K562 (cell line): Measurements from ENCODE around the gene LMOD1. TPM values are rescaled to one million over a fixed set of nuclear protein-coding genes. Genes with fewer than 3 reads are reported as not detected.

Experiments
- CBX3 ChIP-seq, 2 experiments: IDR thresholded peaks; 1 replicate in 1 of 2; 2 replicates in 1 of 2; pipeline ENCODE4 v1.6.1; 2012; ENCODE audit warnings: inconsistent platforms in 2 of 2, low read length in 2 of 2, borderline replicate concordance in 1 of 2, control low read depth in 1 of 2
- DNMT1 ChIP-seq: fragments of 450-650 bp; IDR thresholded peaks from 2 replicates; pipeline ENCODE4 v1.6.1; 2016; ENCODE audit warnings: antibody characterized with exemption, mild to moderate bottlenecking
- ELF2 ChIP-seq: fragments of 250-450 bp; sonication (Bioruptor Pico); IDR thresholded peaks from 2 replicates; pipeline ENCODE4 v1.5.0; 2021; ENCODE audit warnings: mild to moderate bottlenecking
- FOXP1 ChIP-seq: sonication (generic); formaldehyde crosslinking; IDR thresholded peaks from 2 replicates; pipeline ENCODE4 v1.8.0; 2022; ENCODE audit warnings: mild to moderate bottlenecking, missing genetic modification reagents
- GMEB1 ChIP-seq: fragments of 250-450 bp; sonication (Bioruptor Pico); IDR thresholded peaks from 2 replicates; pipeline ENCODE4 v1.4.0; 2020; ENCODE audit warnings: mild to moderate bottlenecking
- NRF1 ChIP-seq, 2 experiments: fragments of 450-650 bp; IDR thresholded peaks in 1 of 2; conservative IDR thresholded peaks in 1 of 2; 2 replicates each; pipeline ENCODE4 v1.6.1; 2014; ENCODE audit warnings: mild to moderate bottlenecking in 2 of 2
- RFX7 ChIP-seq: fragments of 250-450 bp; sonication (Bioruptor Pico); IDR thresholded peaks from 2 replicates; pipeline ENCODE4 v1.5.1; 2021; ENCODE audit warnings: mild to moderate bottlenecking
- RUNX1 ChIP-seq: sonication (generic); IDR thresholded peaks from 2 replicates; pipeline ENCODE4 v1.6.1; 2016; ENCODE audit warnings: antibody characterized with exemption, low read depth
- SMARCA5 ChIP-seq: fragments of 450-650 bp; IDR thresholded peaks from 2 replicates; pipeline ENCODE4 v1.6.1; 2016
- SNRNP70 ChIP-seq: fragments of 200-400 bp; formaldehyde crosslinking; optimal IDR thresholded peaks from 2 replicates; pipeline ENCODE3; 2017; ENCODE audit warnings: low read depth, low read length
- STAT5A ChIP-seq: IDR thresholded peaks from 2 replicates; pipeline ENCODE4 v1.6.1; 2012; ENCODE audit warnings: low read length, inconsistent platforms, borderline replicate concordance
- TFAP4 ChIP-seq: sonication (generic); formaldehyde crosslinking; IDR thresholded peaks from 2 replicates; pipeline ENCODE4 v1.8.0; 2022; ENCODE audit warnings: missing genetic modification reagents, mild to moderate bottlenecking, moderate library complexity, borderline replicate concordance
- THRAP3 ChIP-seq: fragments of 450-650 bp; IDR thresholded peaks from 2 replicates; pipeline ENCODE4 v1.6.1; 2016; ENCODE audit warnings: mild to moderate bottlenecking, inconsistent platforms, borderline replicate concordance
- ZBTB7A ChIP-seq: IDR thresholded peaks from 2 replicates; pipeline ENCODE4 v1.6.1; 2011; ENCODE audit warnings: low read depth, mild to moderate bottlenecking, low read length, moderate library complexity, borderline replicate concordance; ENCODE audit not compliant: control insufficient read depth
- ZNF24 ChIP-seq: fragments of 450-650 bp; IDR thresholded peaks from 2 replicates; pipeline ENCODE4 v1.6.1; 2016
- ZNF398 ChIP-seq: fragments of 250-450 bp; sonication (Bioruptor Pico); IDR thresholded peaks from 2 replicates; pipeline ENCODE4 v1.8.0; 2021; ENCODE audit warnings: moderate library complexity, mild to moderate bottlenecking, inconsistent platforms
- ZNF551 ChIP-seq: fragments of 250-450 bp; sonication (Bioruptor Pico); IDR thresholded peaks from 2 replicates; pipeline ENCODE4 v1.5.0; 2021; ENCODE audit warnings: mild to moderate bottlenecking, moderate library complexity
- polyA plus RNA-seq, 8 experiments: library from polyadenylated mRNA; depleted of rRNA in 4 of 8; stranded (reverse) in 5 of 8; unstranded in 3 of 8; fragments of >200 nt; fragmentation: Nextera tagmentation in 2 of 8; fragmentation: Illumina TruSeq in 1 of 8; extraction: Ambion mirVana in 2 of 8; extraction: Trizol in 1 of 8; gene quantifications; 2 replicates each; pipeline versions ENCODE4 v1.2.1 to v1.2.3, GENCODE V29; 2011 to 2014; ENCODE audit warnings: inconsistent platforms in 1 of 8, missing spikeins in 1 of 8
- total RNA-seq, 7 experiments: library from RNA; depleted of rRNA in 6 of 7; stranded (reverse); fragments of >200 nt in 6 of 7; fragmentation: Illumina TruSeq in 2 of 7; extraction: Trizol in 2 of 7; gene quantifications; 2 replicates each; pipeline versions ENCODE4 v1.2.1 to v1.2.3, GENCODE V29; 2011 to 2021; ENCODE audit warnings: low replicate concordance in 1 of 7
- TF ChIP-seq, protein P1 (sequence below), 2 experiments: fragments of 450-650 bp in 1 of 2; sonication (generic) in 1 of 2; formaldehyde crosslinking in 1 of 2; IDR thresholded peaks in 1 of 2; conservative IDR thresholded peaks in 1 of 2; 2 replicates each; pipeline versions ENCODE4 v1.6.1 to v1.8.1; 2016 to 2023; ENCODE audit warnings: mild to moderate bottlenecking in 2 of 2, moderate library complexity in 2 of 2, inconsistent platforms in 1 of 2, missing genetic modification reagents in 1 of 2
- TF ChIP-seq, protein P2 (sequence below): IDR thresholded peaks from 2 replicates; pipeline ENCODE4 v1.6.1; 2011; ENCODE audit warnings: borderline replicate concordance, low read depth, mild to moderate bottlenecking, moderate library complexity, low read length; ENCODE audit not compliant: insufficient read depth, poor library complexity, severe bottlenecking

LMOD1 gene
- total and polyA plus RNA-seq, 9 of the 15 experiments (the other 6 are each of a cell fraction or from before 2014, with no cell fraction given), result 0.03 to 0.54 (median 0.38) TPM; not detected in 1

GRCh38 chr1:201895913-201896807, 50.2 kb downstream of the LMOD1 start (continued):
- TF ChIP-seq, protein P1, sequence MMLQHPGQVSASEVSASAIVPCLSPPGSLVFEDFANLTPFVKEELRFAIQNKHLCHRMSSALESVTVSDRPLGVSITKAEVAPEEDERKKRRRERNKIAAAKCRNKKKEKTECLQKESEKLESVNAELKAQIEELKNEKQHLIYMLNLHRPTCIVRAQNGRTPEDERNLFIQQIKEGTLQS (IDR thresholded peaks at IDR 0.05), result peak; percentile 100
- TF ChIP-seq, protein P1 (CRISPR knock-in tag; conservative IDR thresholded peaks at IDR 0.05), result peak; percentile 100
- TF ChIP-seq RFX7 (CRISPR knock-in tag) (no peak), NRF1 (conservative IDR thresholded peaks at IDR 0.05 in 1 of 2, IDR thresholded peaks at IDR 0.05 in 1 of 2) (0 out of 4 replicates have a peak, but pooled peaks of 1 of the 2 experiments have one; percentile 38), STAT5A (peak; percentile 22; the same call in 1 of the 2 replicates), THRAP3 (peak; percentile 84; the same call in 1 of the 2 replicates), SMARCA5 (0 out of 2 replicates have a peak, but pooled peaks have one; percentile 12), ZBTB7A (0 out of 2 replicates have a peak, but pooled peaks have one; percentile 31), SNRNP70 (no peak), DNMT1 (no peak), FOXP1 (CRISPR knock-in tag) (peak; percentile 78), GMEB1 (CRISPR knock-in tag) (no peak), ZNF398 (CRISPR knock-in tag) (no peak), ZNF24 (peak; percentile 44; the same call in 1 of the 2 replicates), CBX3 (IDR thresholded peaks at IDR 0.05; ENCODE audit: borderline replicate concordance in 1 of 2, low read length in 2 of 2) (peak in 1 of 2 experiments; percentile 32; a peak in 1 of 3 replicates), TFAP4 (CRISPR knock-in tag) (peak; percentile 99), ELF2 (CRISPR knock-in tag) (no peak), ZNF551 (CRISPR knock-in tag) (no peak), RUNX1 (0 out of 2 replicates have a peak, but pooled peaks have one; percentile 63)
- TF ChIP-seq, protein P2, sequence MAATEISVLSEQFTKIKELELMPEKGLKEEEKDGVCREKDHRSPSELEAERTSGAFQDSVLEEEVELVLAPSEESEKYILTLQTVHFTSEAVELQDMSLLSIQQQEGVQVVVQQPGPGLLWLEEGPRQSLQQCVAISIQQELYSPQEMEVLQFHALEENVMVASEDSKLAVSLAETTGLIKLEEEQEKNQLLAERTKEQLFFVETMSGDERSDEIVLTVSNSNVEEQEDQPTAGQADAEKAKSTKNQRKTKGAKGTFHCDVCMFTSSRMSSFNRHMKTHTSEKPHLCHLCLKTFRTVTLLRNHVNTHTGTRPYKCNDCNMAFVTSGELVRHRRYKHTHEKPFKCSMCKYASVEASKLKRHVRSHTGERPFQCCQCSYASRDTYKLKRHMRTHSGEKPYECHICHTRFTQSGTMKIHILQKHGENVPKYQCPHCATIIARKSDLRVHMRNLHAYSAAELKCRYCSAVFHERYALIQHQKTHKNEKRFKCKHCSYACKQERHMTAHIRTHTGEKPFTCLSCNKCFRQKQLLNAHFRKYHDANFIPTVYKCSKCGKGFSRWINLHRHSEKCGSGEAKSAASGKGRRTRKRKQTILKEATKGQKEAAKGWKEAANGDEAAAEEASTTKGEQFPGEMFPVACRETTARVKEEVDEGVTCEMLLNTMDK, result peak; percentile 73
